Regular cardiac myocyte (primary cell): ENCODE data around the gene ARFGEF3. TPM values are rescaled to one million over a fixed set of nuclear protein-coding genes. Genes with fewer than 3 reads are reported as not detected.

Experiments used
- total RNA-seq: library from RNA; depleted of rRNA; stranded (reverse); fragments of >200 nt; gene quantifications from 2 replicates; pipeline ENCODE4 v1.2.3, GENCODE V29; 2014

The ARFGEF3 gene, protein sequence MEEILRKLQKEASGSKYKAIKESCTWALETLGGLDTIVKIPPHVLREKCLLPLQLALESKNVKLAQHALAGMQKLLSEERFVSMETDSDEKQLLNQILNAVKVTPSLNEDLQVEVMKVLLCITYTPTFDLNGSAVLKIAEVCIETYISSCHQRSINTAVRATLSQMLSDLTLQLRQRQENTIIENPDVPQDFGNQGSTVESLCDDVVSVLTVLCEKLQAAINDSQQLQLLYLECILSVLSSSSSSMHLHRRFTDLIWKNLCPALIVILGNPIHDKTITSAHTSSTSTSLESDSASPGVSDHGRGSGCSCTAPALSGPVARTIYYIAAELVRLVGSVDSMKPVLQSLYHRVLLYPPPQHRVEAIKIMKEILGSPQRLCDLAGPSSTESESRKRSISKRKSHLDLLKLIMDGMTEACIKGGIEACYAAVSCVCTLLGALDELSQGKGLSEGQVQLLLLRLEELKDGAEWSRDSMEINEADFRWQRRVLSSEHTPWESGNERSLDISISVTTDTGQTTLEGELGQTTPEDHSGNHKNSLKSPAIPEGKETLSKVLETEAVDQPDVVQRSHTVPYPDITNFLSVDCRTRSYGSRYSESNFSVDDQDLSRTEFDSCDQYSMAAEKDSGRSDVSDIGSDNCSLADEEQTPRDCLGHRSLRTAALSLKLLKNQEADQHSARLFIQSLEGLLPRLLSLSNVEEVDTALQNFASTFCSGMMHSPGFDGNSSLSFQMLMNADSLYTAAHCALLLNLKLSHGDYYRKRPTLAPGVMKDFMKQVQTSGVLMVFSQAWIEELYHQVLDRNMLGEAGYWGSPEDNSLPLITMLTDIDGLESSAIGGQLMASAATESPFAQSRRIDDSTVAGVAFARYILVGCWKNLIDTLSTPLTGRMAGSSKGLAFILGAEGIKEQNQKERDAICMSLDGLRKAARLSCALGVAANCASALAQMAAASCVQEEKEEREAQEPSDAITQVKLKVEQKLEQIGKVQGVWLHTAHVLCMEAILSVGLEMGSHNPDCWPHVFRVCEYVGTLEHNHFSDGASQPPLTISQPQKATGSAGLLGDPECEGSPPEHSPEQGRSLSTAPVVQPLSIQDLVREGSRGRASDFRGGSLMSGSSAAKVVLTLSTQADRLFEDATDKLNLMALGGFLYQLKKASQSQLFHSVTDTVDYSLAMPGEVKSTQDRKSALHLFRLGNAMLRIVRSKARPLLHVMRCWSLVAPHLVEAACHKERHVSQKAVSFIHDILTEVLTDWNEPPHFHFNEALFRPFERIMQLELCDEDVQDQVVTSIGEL (N-terminal part only)
- 0.19 and 0.56 TPM in 2 replicates for total RNA-seq

DNA sequence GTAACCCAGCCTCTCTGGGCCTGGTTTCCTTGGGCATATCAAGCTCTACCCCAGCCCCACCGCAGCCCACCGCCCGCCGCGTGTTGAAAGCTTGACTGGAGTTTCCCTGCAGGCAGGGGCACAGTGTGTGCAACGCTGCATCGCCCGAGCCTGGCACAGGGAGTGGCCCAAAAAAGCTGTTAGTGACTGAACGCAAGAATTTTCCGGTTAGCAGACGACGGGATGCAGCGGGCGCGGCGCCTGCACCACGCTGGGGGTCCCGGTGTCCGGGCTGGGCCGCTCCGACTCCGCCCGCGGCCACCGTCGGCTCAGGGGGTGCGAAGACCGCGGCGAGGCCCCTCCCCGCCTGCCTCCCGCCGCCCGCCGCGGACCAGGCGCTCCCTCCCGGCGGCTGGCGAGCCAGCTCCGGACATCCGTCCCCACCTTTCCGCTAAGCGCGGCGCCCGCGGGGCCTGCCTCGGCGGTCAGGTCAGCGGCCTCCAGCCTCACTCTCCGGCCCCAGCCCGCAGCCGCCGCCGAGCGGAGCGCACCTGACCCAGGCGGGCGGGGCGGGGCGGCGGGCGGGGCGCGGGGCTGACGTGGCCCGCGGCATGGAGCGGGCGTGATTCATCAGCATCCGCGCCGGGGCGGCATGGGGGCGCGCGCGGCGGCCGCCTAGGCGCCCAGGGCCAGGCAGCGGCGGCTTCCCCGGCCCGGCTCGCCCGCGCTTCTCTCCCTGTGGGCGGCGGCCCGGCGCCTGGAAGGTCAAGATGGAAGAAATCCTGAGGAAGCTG, at the start of gene ARFGEF3:
Gene ARFGEF3, plus strand, starts transcription at position 602 of the 773 bp plus-strand sequence. Its CDS starts 148 bp downstream, at position 750.

DNA sequence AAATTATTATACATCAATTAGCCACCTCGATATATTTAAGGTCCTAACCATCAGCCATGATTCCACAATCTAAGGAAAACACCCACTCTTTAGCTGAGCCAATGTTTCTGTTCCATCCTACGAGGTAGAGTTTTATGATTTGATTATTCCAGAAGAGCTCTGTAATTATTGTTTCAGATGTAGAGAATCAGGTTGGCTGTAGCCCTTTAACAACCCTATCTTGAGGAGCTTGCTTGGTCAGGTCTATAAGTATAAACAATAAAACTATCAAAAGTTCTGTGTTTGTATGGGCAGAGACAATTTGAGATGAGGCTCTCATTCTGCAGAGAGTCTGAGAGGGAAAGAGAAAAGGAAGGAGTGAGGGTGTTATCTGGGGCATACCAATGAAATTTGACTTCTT, 56.7 kb downstream of the ARFGEF3 start, which contains the start of gene PBOV1:
Gene PBOV1, minus strand, starts transcription at position 43 of the 400 bp plus-strand sequence. CDS start 96 bp downstream, outside the sequence.

DNA sequence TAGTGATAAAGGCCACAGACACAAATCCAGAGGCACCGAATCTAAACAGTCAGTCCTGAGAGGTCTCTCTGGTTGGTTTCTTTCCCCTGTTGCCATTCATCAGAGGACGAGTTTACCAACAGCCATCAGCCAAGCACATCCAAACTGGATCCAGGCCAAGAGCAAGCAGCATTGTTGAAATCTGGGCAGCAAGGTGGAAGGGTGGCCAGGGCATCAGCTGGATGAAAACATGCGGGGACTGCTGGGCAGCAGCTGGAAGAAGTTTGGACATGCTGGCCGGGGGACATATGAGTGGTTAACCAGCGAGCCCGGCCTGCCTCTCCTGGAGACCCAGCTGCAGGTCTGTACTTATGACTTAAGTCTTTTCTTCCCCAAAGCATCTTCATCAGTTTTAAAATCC, 216.1 kb downstream of the ARFGEF3 start, which contains the start of gene SMIM28:
Gene SMIM28, plus strand, starts transcription at position 62 of the 400 bp plus-strand sequence. Its CDS starts 168 bp downstream, at position 230.

Other genes with a start within 250 kb of the ARFGEF3 start
- gene PERP, start 54.5 kb upstream of the ARFGEF3 start, total RNA-seq = 14.2 and 21.7 TPM in 2 replicates
- not detected in 2 replicates for gene PBOV1, start 56.6 kb downstream of the ARFGEF3 start, total RNA-seq
- gene SMIM28, start 216.0 kb downstream of the ARFGEF3 start, total RNA-seq = not detected in 2 replicates
- gene HEBP2, start 242.3 kb downstream of the ARFGEF3 start, total RNA-seq = 31.8 and 41.7 TPM in 2 replicates